Adipocyte (in vitro differentiated cells): Measurements from ENCODE around the gene PLB1.
"Not testable (repeated sequence)": the region's sequence is repeated elsewhere in the genome, so short reads cannot be mapped to it uniquely, and the experiment has no call there.

ENCODE experiments used
- DNase-seq: peaks from one replicate; pipeline ENCODE4 v3.0.0-alpha.2; 2015; ENCODE audit warnings: low read depth
- H3K27me3 ChIP-seq: replicated peaks from 2 replicates; pipeline ENCODE4 v1.7.0; 2013; ENCODE audit warnings: mild to moderate bottlenecking, low read length, moderate library complexity; ENCODE audit not compliant: control insufficient read depth, insufficient read depth
- H3K36me3 ChIP-seq: 2 replicates; pipeline ENCODE4 v1.7.0; 2013; ENCODE audit warnings: low read length, mild to moderate bottlenecking, moderate library complexity; ENCODE audit not compliant: control insufficient read depth, insufficient read depth, severe bottlenecking
- H3K4me1 ChIP-seq: 2 replicates; pipeline ENCODE4 v1.7.0; 2013; ENCODE audit warnings: mild to moderate bottlenecking, low read length, moderate library complexity; ENCODE audit not compliant: control insufficient read depth, insufficient read depth
- H3K4me3 ChIP-seq: 2 replicates; pipeline ENCODE4 v1.7.0; 2013; ENCODE audit warnings: mild to moderate bottlenecking, low read length, moderate library complexity
- H3K9ac ChIP-seq: 2 replicates; pipeline ENCODE4 v1.7.0; 2013; ENCODE audit warnings: mild to moderate bottlenecking, low read length, moderate library complexity
- H3K9me3 ChIP-seq: 2 replicates; pipeline ENCODE4 v1.7.0; 2013; ENCODE audit warnings: mild to moderate bottlenecking, low read length, moderate library complexity; ENCODE audit not compliant: control insufficient read depth

Gene PLB1

GRCh38 chr2:28538652-28539051 is 42.8 kb downstream of the PLB1 start:
- H3K4me3 ChIP-seq = no peak overlapping the region
- H3K9me3 ChIP-seq = no peaks in the 10 kb centered on the region
- H3K4me1 ChIP-seq = no peaks in the 10 kb centered on the region
- no peaks in the 10 kb centered on the region for H3K36me3 ChIP-seq
- no peak overlapping the region for H3K9ac ChIP-seq
- peaks cover 17% of the 10 kb centered on the region for H3K27me3 ChIP-seq
- DNase-seq = no peak

- no peak overlapping the region for H3K9ac ChIP-seq
- no peaks in the 10 kb centered on the region for H3K4me1 ChIP-seq
- no peaks in the 10 kb centered on the region for H3K36me3 ChIP-seq
- H3K4me3 ChIP-seq = no peak overlapping the region
- H3K9me3 ChIP-seq = no peaks in the 10 kb centered on the region
- H3K27me3 ChIP-seq = peaks cover 17% of the 10 kb centered on the region
- no peak for DNase-seq
Measured at GRCh38 chr2:28539118-28539541, 43.3 kb downstream of the PLB1 start.

- Histone ChIP-seq H3K36me3 (no peaks in the 10 kb centered on the region), H3K27me3 (peaks cover 14% of the 10 kb centered on the region), H3K9ac (no peak overlapping the region), H3K4me3 (no peak overlapping the region), H3K4me1 (no peaks in the 10 kb centered on the region), H3K9me3 (no peaks in the 10 kb centered on the region)
- DNase-seq = no peak
Measured at GRCh38 chr2:28543316-28544035, 47.6 kb downstream of the PLB1 start.

GRCh38 chr2:28544036-28544346 is 48.1 kb downstream of the PLB1 start:
- H3K36me3 ChIP-seq = no peaks in the 10 kb centered on the region
- no peaks in the 10 kb centered on the region for H3K9me3 ChIP-seq
- no peaks in the 10 kb centered on the region for H3K4me1 ChIP-seq
- H3K27me3 ChIP-seq = peaks cover 10% of the 10 kb centered on the region
- H3K9ac ChIP-seq = no peak overlapping the region
- H3K4me3 ChIP-seq = no peak overlapping the region
- DNase-seq = no peak

- H3K9ac ChIP-seq = no peak overlapping the region
- H3K36me3 ChIP-seq = no peaks in the 10 kb centered on the region
- no peak overlapping the region for H3K4me3 ChIP-seq
- no peaks in the 10 kb centered on the region for H3K4me1 ChIP-seq
- H3K27me3 ChIP-seq = peaks cover 10% of the 10 kb centered on the region
- no peaks in the 10 kb centered on the region for H3K9me3 ChIP-seq
- DNase-seq = no peak
Measured at GRCh38 chr2:28544405-28544921, 48.6 kb downstream of the PLB1 start.

GRCh38 chr2:28544922-28545589 is 49.2 kb downstream of the PLB1 start:
- H3K9me3 ChIP-seq = no peaks in the 10 kb centered on the region
- H3K9ac ChIP-seq = no peak overlapping the region
- no peak overlapping the region for H3K4me3 ChIP-seq
- peaks cover 10% of the 10 kb centered on the region for H3K27me3 ChIP-seq
- H3K4me1 ChIP-seq = no peaks in the 10 kb centered on the region
- DNase-seq = no peak
- no peaks in the 10 kb centered on the region for H3K36me3 ChIP-seq

GRCh38 chr2:28545590-28546200 is 49.8 kb downstream of the PLB1 start:
- Histone ChIP-seq H3K9ac (no peak overlapping the region), H3K36me3 (no peaks in the 10 kb centered on the region), H3K9me3 (no peaks in the 10 kb centered on the region), H3K27me3 (peaks cover 10% of the 10 kb centered on the region), H3K4me1 (no peaks in the 10 kb centered on the region), H3K4me3 (no peak overlapping the region)
- no peak for DNase-seq

GRCh38 chr2:28546242-28546641 is 50.4 kb downstream of the PLB1 start:
- DNase-seq = no peak
- no peaks in the 10 kb centered on the region for H3K36me3 ChIP-seq
- no peaks in the 10 kb centered on the region for H3K4me1 ChIP-seq
- H3K9ac ChIP-seq = no peak overlapping the region
- no peak overlapping the region for H3K4me3 ChIP-seq
- peaks cover 10% of the 10 kb centered on the region for H3K27me3 ChIP-seq
- H3K9me3 ChIP-seq = no peaks in the 10 kb centered on the region

GRCh38 chr2:28547223-28547860 is 51.5 kb downstream of the PLB1 start:
- H3K4me3 ChIP-seq = no peak overlapping the region
- no peaks in the 10 kb centered on the region for H3K9me3 ChIP-seq
- peaks cover 6% of the 10 kb centered on the region for H3K27me3 ChIP-seq
- peaks cover 3% of the 10 kb centered on the region for H3K4me1 ChIP-seq
- no peaks in the 10 kb centered on the region for H3K36me3 ChIP-seq
- DNase-seq = no peak
- no peak overlapping the region for H3K9ac ChIP-seq

- no peak overlapping the region for H3K4me3 ChIP-seq
- H3K27me3 ChIP-seq = peaks cover 6% of the 10 kb centered on the region
- H3K9ac ChIP-seq = no peak overlapping the region
- no peak for DNase-seq
- H3K9me3 ChIP-seq = no peaks in the 10 kb centered on the region
- no peaks in the 10 kb centered on the region for H3K36me3 ChIP-seq
- H3K4me1 ChIP-seq = peaks cover 4% of the 10 kb centered on the region
Measured at GRCh38 chr2:28547906-28548600, 52.2 kb downstream of the PLB1 start.

- not testable (repeated sequence) for H3K27me3 ChIP-seq, H3K4me3 ChIP-seq, H3K9me3 ChIP-seq, H3K9ac ChIP-seq, H3K36me3 ChIP-seq, H3K4me1 ChIP-seq, DNase-seq
Measured at GRCh38 chr2:28550345-28550744, 54.5 kb downstream of the PLB1 start.
